Activated naive CD4-positive, alpha-beta T cell treated with anti-CD3 and anti-CD28 coated beads, Interleukin-2, amount 50 U/mL, for 16 hours (primary cell): ENCODE data around the gene SLA2.
"Not testable (repeated sequence)": the region's sequence is repeated elsewhere in the genome, so short reads cannot be mapped to it uniquely, and the experiment has no call there.

ENCODE experiments used
- DNase-seq: peaks from one replicate; pipeline ENCODE4 v3.0.0-alpha.2; 2020

Gene SLA2

DNA sequence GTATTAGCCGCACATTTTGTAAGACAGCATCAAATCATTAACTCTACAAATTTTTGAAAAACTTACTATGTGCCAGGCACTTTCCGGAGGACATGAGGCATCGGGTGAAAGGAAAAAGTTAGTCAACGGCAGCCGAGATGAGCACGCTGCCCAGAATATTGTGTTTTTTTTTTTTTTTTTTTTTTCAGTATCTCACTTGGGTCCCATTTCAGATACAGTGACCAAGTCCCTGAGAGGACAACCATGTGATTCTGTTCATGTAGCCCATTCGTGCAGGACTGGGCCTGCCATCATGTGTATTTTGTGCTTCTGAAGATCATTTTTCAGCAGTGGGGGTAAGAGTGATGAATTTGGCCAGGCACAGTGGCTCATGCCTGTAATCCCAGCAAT, 1.3 kb downstream of the SLA2 start:
- DNase-seq, result peak; percentile 58

DNA sequence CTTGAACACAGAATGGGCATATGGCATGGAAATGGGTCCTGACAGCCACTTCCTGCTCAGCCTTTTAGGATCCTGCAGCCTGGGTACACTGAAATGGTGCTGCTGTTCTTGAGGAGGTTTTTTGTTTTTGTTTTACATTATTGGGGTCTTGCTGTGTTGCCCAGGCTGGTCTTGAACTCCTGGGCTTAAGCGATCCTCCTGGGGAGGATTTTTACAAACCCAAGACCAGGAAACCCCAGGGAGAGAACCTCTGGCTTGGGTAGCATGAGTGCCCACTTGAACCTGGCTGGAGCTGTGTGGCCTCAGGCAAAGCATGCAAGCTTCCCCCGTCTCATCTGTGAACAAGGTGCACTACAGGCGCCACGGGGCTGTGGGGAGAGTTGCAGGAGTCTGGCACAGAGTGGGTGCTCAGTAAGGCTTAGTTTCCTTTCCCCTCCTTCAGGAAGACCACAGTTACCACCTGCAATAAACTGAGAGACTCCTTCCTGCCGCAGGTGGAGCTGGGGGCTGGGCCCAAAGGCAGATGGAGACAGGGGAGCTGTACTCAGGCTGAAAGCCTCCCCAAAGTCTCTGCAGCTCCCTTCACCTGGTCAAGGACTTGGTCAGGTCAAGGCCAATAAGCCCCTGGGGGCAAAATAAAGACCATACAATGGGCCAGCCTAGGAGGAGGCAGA, 1.8 kb downstream of the SLA2 start:
- peak; percentile 67 for DNase-seq

DNA sequence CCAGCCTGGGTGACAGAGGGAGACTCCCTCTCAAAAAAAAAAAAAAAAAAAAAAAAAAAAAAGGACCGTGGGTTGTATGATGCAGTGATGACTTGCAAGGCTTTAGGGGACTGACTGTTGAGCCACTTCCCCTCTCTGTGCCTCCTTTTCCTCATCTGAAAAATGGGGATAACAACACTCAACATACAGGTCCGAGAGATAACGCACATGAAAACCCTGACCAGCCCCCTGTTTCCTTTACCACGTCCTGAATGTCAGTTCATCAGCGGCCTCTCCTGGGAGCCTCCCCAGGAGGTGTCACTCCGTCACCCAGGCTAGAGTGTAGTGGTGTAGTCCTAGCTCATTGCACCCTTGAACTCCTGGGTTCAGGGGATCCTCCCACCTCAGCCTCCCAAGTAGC, 3.9 kb downstream of the SLA2 start:
- no peak for DNase-seq

DNA sequence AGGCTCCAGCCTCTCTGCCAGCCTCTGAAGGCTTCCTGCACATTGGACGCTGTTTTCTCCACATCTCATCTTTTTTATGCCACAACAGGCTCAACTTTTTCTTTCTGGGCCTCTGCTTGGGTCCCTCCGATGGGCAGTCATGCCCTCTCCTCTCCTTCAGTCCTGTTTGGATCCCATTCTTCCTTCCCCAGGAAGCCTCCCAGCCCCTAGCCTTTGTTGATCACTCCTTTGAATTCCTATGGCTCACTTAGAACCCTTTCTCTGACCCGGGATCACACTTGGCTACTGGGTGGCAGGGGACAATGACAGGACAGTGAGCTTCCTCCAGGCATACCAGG, 4.5 kb downstream of the SLA2 start:
- DNase-seq, result no peak

DNA sequence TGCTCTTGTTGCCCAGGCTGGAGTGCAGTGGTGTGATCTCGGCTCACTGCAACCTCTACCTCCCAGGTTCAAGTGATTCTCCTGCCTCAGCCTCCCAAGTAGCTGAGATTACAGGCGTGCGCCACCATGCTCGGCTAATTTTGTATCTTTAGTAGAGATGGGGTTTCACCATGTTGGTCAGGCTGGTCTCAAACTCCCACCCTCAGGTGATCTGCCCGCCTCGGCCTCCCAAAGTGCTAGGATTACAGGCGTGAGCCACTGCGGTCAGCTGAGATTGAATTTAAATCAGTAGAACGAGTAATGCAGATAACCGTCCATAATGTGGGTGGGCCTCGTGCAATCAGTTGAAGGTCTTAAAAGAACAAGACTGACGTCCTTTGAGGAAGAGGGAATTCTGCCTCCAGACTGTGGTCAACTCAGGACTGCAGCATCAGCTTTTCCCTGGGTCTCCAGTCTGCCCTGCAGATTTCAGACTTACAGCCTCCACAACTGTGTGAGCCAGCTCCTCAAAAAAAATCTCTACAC, 7.1 kb downstream of the SLA2 start:
- DNase-seq, result not testable (repeated sequence)

DNA sequence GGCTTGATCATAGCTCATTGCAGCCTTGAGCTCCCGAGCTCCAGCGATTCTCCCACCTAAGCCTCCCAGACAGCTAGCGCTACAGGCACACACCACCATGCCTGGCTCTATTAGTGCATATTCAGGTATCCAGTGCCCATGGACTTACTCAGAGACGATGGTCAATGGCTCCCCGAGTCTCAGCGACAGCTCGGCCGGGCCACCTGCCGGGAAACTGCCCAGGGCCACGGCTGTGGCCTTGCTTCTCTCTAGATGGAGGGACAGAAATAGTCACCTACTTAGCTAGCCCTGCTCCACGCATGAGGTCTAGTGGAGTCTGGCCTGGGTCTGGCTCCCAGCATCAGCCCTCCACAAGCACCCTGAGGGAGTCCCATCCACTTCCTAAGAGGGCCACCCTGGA, 11.7 kb downstream of the SLA2 start:
- no peak for DNase-seq

DNA sequence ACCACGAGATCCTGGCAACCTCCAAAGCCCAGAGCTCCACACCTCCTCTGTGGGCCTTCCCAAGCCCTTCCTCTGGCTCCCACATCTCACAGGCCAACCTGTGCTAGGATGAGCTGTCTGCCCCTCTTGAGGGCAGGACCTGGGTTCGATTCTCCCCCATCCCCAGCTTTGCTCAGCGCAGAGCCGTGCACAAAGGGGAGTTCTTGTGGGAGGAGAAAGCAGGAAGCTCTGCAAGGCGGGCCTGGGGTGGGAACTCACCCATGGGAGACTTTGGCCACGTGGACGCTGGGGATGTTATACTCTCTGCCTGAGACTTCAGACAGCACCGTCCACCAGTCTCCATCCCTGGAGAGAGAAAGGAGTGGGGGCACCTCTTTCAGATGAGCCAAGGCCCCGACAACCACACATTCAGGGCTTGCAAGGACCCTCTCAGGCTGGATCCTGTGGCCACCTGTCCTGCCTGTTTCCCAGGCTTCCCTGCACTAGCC, 12.7 kb downstream of the SLA2 start:
- DNase-seq, result no peak

DNA sequence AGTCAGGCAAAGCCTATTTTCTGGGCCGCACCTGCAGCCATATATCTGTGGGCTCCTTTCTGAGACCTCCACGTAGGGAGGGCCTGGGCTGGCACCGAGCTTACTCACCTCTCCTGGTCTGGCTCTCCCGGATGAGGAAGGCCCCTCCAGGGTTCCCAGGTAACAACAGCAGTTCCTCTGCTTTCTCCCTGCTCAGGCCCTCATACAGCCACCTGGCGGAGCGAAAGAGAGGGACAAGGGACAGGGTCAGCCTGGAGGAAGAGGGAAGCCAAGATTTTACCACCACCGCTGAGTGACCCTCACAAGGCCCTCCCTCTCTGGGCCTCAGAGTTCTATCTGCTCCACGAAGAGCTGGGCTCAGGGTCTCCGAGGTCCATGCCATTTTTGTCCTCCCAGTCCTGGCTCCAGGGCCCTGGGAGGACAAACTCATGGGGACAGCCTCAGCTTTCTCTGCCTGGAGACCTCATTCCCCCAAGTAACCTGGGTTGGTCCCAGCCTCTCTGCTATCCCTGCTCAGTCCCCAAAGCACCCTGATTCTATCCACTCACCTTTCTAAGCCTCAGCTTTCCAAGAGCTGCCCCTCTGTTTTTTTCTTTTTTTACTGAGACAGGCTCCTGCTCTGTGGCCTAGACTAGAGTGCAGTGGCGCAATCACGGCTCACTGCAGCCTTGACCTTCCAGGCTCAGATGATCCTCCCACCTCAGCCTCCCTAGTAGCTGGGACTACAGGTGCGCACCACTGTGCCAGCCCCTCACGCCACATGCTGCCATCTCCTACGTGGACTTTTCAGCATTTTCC, 13.3 kb downstream of the SLA2 start:
- no peak for DNase-seq

DNA sequence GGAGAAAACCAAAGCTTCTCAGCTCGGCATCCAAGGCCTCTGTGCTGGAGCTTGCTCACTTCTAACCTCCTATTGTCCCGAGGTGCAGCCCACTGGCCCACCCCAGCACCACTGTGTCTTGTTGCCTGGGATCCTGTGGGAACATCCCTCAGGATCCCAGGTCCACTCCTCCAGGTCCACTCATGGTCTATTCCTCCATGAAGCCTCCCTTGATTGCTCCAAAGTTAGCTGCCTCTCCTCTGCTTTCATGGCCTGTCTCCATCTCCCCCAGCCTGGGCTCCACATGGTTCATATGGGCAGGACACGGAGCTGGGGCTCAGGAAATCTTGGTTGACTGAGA, 13.9 kb downstream of the SLA2 start:
- DNase-seq, result no peak

DNA sequence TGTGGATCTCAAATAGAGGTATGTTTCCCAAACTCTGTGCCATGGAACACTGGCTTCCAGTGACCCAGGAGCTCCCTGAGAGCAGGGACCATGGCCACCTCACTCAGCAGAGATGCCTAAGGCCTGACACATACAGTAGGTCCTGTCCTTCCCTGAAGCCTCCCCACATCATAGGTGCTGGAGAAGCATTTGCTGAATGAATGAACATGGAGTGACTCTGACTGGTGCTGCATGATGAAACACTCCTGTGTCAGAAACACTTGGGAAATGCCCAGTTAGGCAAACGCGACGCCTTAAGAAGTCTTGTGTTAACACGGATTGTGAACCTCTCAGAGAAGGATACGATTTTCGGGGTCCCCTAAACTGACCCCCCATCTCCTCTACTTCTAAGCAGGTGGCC, 14.3 kb downstream of the SLA2 start:
- DNase-seq, result no peak

DNA sequence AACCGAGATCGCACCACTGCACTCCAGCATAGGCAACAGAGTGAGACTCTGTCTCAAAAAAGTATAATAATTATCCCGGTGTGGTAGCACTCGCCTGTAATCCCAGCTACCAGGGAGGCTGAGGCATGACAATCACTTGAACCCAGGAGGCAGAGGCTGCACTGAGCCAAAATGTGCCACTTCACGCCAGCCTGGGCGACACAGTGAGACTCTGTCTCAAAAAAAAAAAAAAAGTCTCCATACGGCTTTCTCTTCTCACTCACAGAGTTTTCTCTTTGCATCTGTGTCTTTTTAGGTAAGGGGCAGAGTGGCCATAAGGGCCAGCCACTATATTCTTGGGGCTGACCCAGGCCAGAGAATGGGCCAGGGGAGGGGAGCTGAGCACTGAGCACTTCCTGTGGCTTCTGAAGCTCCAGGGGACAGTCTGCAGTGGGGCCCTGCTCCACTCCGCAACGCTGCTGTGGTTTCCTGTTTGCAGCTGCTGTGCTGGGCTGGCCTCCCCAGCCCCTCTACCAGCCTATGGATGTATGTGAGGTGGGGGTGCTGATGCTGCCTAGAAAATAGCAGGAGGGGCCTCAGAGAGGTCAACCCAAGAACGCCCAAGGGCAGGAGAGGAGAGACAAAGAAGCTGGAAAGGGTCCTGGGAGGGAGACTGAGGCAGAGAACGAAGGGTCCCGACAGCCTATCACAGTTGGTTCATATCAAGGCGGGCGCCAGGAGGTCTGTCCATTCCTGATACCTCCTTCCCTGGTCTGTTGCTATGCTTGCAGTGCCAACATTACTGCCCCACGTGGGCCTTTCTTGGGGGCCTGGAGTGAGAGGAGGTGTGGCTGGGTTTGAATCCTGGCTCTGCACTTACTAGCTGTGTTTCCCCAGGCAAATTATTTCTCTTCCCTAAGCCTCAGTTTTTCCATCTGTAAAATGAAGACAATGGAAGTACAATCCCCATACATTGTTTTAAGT, 16.0 kb downstream of the SLA2 start:
- peak; percentile 31 for DNase-seq

DNA sequence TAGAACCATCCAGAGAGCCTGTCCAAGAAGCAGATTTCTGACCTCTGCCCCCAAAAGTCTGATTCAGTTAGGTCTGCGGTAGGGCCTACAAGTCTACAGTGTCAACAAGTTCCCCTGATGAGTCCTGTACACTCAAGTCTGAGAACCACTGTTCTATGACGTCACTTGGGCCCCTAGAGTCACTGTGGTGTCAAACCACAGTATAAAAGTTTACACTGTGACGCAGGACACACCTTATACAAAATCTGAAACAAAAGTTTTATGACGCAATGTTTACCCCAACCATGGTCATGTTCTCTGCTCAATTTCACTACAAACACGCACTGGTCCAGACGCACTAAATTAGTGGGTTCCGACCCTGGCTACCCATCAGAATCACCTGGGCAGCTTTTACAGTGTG, 17.9 kb downstream of the SLA2 start:
- no peak for DNase-seq

DNA sequence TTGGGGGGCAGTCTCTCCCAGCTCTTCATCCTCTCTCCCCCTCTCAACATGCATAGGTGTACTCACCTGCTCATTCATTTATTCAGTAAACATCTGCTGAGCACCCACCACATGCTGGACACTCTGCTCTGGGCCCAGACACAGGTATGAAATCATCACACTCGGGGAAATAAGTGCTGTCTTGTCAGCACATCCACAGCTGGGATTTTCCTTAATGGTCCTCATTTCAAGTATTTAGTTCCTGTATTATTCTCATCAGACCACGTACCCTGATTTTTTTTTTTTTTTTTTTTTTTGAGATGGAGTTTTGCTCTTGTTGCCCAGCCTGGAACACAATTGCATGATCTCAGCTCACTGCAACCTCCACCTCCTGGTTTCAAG, 21.1 kb downstream of the SLA2 start:
- no peak for DNase-seq

DNA sequence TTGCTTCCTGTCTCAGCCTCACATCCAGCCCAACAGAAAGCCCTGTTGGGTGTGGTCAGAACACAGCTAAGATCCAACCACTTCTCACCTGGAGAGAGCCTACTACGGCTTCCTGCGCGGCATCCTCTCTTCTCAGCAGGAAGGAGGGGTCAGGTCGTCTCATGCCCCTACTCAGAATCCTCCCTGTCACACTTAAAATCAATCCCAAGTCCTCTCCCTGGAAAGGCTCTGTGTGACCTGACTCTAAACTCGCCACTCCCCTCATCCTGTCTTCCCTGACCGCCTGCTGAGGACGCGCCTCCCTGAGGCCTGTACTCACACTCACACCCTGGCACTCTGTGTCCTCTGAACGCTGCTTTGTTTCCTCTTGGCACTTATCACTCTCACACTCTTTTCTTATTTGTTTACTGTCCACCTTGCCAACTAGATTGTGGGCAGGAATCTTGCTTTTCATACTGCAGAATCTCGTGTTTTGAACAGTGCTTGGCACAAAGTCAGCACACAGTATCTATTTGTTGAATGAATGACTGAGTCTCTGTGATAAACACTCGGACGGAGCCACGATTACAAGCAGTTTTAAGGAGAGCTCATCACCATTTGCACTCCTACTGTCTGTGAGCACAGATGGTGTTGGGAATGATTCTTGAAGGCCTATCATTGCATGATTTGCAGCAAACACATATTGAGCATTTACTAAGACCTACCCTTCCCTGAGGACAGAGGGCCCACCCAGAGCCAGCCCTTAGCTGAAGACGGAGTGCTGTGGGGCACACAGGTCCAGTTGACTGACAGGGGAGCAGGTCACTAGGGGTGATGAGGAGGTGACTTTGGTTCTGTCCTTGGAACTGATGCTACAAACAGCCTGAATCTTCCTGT, 21.7 kb downstream of the SLA2 start:
- no peak for DNase-seq

DNA sequence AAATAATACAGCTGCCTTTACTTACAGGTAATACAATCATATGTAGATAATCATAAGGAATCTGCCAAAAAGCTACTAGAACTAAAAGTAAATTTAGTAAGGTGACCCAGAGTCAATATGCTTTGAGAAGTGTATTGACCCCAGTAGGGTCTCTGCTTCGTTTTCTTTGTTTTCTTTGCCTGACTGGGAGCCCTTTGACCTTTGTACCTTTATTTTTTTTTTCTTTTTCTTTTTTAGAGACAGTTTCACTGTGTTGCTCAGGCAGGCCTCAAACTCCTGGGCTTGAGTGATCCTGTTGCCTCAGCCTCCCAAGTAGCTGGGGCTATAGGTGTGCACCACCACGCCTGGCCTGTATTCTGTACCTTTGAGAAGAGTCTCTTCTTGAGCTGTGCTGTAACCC, 22.6 kb downstream of the SLA2 start:
- no peak for DNase-seq

DNA sequence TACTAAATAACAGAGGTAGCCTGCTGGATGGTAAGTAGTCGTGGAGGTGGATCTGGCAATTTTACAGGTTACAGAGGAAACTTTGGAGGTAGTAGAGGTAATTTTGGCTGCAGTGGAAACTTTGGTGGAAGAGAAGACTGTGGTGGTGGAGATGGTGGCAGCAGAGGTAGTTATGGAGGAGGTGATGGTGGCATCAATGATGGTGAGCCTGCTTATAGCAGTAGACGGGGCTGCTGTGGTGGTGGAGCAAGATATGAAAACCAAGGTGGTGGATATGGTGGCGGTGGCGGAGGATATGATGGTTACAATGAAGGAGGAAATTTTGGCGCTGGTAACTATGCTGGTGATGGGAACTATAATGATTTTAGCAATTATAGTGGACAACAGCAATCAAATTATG, 25.1 kb downstream of the SLA2 start:
- no peak for DNase-seq

DNA sequence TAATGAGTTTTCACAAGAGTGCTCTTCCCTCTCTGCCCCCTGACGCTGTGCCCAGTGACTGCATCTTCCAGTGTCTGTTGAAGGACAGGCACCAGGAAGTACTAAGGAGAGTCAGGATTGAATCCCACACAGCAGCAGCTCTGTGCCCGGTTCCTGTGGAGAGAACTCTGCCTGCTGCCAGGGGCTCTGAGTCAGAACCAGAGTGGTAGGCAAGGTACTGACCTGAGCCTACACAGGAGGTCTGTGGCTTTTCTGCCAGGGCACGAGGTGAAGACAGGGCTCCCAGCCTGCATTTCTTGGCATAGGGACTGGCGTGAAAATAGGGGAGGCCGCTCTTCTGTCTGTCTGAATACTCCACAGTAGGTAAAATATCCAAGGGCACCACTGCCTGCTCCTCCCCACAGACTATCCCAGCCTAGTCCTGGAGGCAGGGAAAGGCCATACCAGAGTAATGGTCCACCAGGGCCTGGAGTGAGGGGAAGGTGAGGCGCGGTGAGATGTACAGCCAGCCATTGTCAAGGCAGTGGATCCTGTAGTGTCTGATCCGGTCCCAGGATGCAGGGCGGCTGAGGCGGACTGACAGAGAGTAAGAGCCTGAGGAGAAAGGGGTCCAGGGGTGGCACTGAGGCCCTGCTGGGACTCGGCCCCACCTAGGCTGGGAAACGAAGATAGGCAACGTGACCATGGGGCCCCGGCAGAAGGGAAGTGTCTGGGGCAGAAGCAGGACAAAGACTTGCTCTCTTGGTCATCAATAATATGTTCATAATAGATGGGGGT, 31.0 kb downstream of the SLA2 start:
- DNase-seq, result no peak

DNA sequence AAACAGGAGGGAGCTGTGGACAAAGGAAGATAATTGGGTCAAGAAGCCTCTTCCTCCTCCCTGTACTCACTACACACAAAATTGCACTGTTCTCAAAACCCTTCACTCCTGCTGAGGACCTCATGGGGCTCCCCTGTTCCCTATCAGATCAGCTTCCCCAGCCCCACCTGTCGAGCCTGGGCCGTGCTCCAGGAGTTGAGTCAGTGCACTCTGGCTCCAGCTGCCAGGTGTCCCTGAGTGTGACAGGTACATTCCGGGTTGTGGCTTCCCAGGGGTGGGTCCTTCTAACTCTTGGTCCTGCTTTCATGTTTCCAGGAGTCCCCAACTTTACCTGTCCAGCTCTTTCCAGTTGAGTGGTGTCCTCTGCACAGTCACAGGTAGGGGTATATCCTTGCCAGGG, 32.0 kb downstream of the SLA2 start:
- DNase-seq, result no peak

DNA sequence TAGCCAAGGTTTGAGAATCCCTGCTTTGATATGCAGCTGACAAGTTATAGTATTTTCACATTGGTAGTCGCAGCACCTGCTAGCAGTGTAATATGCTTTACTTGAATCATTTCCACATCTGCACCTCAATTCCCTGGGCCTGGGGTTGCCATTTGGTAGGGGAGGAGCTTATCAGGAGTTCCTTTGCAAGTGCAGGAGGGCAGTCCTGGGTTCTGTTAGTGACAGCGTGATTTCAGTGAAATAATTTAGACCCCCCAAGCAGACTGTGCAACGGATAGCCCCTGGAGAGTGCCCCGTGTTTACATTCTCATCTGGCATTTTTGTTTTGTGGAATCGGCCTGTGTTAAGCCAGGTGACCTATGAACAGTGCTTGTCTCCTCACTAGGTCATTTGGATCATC, 34.4 kb downstream of the SLA2 start:
- no peak for DNase-seq

DNA sequence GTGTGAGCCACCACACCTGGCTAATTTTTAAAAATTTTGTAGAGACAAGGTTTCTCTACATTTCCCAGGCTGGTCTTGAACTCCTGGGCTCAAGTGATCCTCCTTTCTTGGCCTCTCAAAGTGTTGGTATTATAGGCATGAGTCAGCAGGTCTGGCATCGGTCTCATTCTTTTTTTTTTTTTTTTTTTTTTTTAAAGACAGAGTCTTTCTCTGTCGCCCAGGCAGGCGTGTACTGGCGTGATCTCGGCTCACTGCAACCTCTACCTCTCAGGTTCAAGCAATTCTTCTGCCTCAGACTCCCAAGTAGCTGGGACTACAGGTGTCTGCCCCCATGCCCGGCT, 37.6 kb downstream of the SLA2 start:
- DNase-seq, result not testable (repeated sequence)

DNA sequence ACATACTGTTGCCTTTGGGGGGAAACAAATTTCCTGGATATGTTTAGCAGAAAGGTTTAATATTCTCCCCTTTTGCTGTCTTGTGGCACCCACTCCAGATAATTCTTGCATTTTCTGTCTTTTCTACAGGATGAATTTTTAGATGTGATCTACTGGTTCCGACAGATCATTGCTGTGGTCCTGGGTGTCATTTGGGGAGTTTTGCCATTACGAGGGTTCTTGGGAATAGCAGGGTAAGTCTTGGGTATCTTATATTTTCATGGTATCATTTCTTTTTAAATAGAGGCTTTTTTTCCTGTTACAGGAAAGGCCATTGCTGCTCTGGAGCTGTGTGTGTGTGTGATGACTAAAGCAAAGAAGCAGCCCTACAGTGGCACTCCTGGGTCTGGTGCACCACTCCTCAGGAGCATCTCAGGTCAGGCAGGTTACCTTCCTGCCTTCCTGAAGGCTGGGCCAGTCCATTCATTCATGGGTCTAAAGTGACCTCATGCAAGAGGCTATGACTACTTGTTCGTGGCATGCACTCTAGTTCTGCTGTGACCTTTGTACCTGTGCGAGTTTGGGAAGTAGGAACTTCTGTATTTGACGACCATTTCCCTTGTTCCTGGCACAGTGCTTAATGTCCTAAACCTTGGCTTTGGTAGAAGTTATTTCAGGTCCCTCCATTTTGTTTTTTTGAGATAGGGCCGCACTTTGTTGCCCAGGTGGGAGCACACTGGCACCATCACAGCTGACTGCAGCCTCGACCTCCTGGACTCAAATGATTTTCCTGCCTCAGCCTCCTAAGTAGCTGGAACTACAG, 38.2 kb downstream of the SLA2 start:
- no peak for DNase-seq
